ENCODE measurements around the gene SLC14A1. TPM values are rescaled to one million over a fixed set of nuclear protein-coding genes. Genes with fewer than 3 reads are reported as not detected.

SLC14A1 gene
- total and polyA plus RNA-seq, 2 experiments from 2014 or later, result 0.21 to 0.53 TPM

DNA sequence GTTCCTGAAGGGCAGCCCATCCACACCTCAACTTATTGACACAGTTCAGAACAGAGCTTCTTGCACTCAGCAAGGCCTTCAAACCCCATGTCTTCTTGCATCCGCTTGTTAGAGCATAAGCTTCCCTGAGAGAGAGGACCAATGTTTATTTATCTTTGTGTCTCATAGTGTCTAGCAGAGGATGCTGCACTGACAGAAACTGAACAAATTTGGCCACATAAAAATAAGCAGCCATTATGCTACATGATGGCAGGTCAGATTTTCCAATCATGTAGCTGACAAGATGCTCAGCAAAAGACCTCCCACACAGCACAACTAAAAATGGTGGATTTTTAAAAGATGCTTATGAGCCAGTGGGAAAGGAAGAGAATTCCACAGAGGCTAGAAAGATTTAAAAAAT lies 63.4 kb downstream of the SLC14A1 start:
- Mint-ChIP-seq H3K4me3 (no peak overlapping the region), H3K27me3 (ENCODE audit: insufficient read depth, low read depth, poor library complexity) (peaks cover 8% of the 10 kb centered on the region), H3K9me3 (peaks cover under 1% of the 10 kb centered on the region; the same call in 2 of the 3 replicates), H3K36me3 (ENCODE audit: low read depth) (peaks cover under 1% of the 10 kb centered on the region; the same call in 2 of the 3 replicates), H3K4me1 (peaks cover 12% of the 10 kb centered on the region), H3K27ac (no peak overlapping the region)
- Histone ChIP-seq H3K4me1 (ENCODE audit: insufficient read depth) (peaks cover 6% of the 10 kb centered on the region), H3K27ac (ENCODE audit: low read depth) (no peak overlapping the region), H2AFZ (peak overlapping the region; percentile 47; the same call in 1 of the 2 replicates), H4K20me1 (replicated peaks; ENCODE audit: insufficient read depth) (no peaks in the 10 kb centered on the region), H3K79me2 (replicated peaks; ENCODE audit: insufficient read depth) (no peaks in the 10 kb centered on the region), H3K4me3 (no peak overlapping the region), H3K27me3 (ENCODE audit: insufficient read depth) (no peaks in the 10 kb centered on the region), H3K4me2 (no peak overlapping the region), H3F3A (replicated peaks; ENCODE audit: low read depth) (no peaks in the 10 kb centered on the region), H3K9me2 (ENCODE audit: insufficient read depth) (peaks cover 4% of the 10 kb centered on the region; the same call in 1 of the 2 replicates), H3K36me3 (ENCODE audit: insufficient read depth) (0 out of 2 replicates have a peak, but pooled peaks cover 2% of the 10 kb centered on the region)
- DNase-seq (ENCODE audit: low spot score) (no peak), ATAC-seq (no peak)
- TF ChIP-seq, protein P1, sequence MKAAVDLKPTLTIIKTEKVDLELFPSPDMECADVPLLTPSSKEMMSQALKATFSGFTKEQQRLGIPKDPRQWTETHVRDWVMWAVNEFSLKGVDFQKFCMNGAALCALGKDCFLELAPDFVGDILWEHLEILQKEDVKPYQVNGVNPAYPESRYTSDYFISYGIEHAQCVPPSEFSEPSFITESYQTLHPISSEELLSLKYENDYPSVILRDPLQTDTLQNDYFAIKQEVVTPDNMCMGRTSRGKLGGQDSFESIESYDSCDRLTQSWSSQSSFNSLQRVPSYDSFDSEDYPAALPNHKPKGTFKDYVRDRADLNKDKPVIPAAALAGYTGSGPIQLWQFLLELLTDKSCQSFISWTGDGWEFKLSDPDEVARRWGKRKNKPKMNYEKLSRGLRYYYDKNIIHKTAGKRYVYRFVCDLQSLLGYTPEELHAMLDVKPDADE (IDR thresholded peaks at IDR 0.05), result no peak
- TF ChIP-seq EZH2 (IDR thresholded peaks at IDR 0.05; ENCODE audit: low read depth, unreplicated experiment) (no peak), ZNF331 (CRISPR knock-in tag; IDR thresholded peaks at IDR 0.05; ENCODE audit: low read depth) (no peak), EZH2phosphoT487 (IDR thresholded peaks at IDR 0.05; ENCODE audit: unreplicated experiment) (no peak), CREB1 (CRISPR knock-in tag; IDR thresholded peaks at IDR 0.05; ENCODE audit: low read depth) (no peak), JUNB (IDR thresholded peaks at IDR 0.05; ENCODE audit: unreplicated experiment) (no peak), NANOG (IDR thresholded peaks at IDR 0.05; ENCODE audit: borderline replicate concordance) (no peak), ZNF114 (CRISPR knock-in tag; IDR thresholded peaks at IDR 0.05) (no peak)
- TF ChIP-seq, protein P2, sequence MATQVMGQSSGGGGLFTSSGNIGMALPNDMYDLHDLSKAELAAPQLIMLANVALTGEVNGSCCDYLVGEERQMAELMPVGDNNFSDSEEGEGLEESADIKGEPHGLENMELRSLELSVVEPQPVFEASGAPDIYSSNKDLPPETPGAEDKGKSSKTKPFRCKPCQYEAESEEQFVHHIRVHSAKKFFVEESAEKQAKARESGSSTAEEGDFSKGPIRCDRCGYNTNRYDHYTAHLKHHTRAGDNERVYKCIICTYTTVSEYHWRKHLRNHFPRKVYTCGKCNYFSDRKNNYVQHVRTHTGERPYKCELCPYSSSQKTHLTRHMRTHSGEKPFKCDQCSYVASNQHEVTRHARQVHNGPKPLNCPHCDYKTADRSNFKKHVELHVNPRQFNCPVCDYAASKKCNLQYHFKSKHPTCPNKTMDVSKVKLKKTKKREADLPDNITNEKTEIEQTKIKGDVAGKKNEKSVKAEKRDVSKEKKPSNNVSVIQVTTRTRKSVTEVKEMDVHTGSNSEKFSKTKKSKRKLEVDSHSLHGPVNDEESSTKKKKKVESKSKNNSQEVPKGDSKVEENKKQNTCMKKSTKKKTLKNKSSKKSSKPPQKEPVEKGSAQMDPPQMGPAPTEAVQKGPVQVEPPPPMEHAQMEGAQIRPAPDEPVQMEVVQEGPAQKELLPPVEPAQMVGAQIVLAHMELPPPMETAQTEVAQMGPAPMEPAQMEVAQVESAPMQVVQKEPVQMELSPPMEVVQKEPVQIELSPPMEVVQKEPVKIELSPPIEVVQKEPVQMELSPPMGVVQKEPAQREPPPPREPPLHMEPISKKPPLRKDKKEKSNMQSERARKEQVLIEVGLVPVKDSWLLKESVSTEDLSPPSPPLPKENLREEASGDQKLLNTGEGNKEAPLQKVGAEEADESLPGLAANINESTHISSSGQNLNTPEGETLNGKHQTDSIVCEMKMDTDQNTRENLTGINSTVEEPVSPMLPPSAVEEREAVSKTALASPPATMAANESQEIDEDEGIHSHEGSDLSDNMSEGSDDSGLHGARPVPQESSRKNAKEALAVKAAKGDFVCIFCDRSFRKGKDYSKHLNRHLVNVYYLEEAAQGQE (IDR thresholded peaks at IDR 0.05; ENCODE audit: unreplicated experiment), result no peak
- TF ChIP-seq, protein P3, sequence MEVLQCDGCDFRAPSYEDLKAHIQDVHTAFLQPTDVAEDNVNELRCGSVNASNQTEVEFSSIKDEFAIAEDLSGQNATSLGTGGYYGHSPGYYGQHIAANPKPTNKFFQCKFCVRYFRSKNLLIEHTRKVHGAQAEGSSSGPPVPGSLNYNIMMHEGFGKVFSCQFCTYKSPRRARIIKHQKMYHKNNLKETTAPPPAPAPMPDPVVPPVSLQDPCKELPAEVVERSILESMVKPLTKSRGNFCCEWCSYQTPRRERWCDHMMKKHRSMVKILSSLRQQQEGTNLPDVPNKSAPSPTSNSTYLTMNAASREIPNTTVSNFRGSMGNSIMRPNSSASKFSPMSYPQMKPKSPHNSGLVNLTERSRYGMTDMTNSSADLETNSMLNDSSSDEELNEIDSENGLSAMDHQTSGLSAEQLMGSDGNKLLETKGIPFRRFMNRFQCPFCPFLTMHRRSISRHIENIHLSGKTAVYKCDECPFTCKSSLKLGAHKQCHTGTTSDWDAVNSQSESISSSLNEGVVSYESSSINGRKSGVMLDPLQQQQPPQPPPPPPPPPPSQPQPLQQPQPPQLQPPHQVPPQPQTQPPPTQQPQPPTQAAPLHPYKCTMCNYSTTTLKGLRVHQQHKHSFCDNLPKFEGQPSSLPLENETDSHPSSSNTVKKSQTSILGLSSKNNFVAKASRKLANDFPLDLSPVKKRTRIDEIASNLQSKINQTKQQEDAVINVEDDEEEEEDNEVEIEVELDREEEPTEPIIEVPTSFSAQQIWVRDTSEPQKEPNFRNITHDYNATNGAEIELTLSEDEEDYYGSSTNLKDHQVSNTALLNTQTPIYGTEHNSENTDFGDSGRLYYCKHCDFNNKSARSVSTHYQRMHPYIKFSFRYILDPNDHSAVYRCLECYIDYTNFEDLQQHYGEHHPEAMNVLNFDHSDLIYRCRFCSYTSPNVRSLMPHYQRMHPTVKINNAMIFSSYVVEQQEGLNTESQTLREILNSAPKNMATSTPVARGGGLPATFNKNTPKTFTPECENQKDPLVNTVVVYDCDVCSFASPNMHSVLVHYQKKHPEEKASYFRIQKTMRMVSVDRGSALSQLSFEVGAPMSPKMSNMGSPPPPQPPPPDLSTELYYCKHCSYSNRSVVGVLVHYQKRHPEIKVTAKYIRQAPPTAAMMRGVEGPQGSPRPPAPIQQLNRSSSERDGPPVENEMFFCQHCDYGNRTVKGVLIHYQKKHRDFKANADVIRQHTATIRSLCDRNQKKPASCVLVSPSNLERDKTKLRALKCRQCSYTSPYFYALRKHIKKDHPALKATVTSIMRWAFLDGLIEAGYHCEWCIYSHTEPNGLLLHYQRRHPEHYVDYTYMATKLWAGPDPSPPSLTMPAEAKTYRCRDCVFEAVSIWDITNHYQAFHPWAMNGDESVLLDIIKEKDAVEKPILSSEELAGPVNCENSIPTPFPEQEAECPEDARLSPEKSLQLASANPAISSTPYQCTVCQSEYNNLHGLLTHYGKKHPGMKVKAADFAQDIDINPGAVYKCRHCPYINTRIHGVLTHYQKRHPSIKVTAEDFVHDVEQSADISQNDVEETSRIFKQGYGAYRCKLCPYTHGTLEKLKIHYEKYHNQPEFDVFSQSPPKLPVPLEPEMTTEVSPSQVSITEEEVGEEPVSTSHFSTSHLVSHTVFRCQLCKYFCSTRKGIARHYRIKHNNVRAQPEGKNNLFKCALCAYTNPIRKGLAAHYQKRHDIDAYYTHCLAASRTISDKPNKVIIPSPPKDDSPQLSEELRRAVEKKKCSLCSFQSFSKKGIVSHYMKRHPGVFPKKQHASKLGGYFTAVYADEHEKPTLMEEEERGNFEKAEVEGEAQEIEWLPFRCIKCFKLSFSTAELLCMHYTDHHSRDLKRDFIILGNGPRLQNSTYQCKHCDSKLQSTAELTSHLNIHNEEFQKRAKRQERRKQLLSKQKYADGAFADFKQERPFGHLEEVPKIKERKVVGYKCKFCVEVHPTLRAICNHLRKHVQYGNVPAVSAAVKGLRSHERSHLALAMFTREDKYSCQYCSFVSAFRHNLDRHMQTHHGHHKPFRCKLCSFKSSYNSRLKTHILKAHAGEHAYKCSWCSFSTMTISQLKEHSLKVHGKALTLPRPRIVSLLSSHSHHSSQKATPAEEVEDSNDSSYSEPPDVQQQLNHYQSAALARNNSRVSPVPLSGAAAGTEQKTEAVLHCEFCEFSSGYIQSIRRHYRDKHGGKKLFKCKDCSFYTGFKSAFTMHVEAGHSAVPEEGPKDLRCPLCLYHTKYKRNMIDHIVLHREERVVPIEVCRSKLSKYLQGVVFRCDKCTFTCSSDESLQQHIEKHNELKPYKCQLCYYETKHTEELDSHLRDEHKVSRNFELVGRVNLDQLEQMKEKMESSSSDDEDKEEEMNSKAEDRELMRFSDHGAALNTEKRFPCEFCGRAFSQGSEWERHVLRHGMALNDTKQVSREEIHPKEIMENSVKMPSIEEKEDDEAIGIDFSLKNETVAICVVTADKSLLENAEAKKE (CRISPR knock-in tag; IDR thresholded peaks at IDR 0.05), result no peak

All from GM23338 (cell line).